ENCODE results near the gene MTHFD1L. TPM values are rescaled to one million over a fixed set of nuclear protein-coding genes. Genes with fewer than 3 reads are reported as not detected.

The MTHFD1L gene
- total RNA-seq, 1 donor from 2014 or later, result 3.1 TPM

GRCh38 chr6:151004383-151005024, 139.0 kb downstream of the MTHFD1L start:
- no peak for TF ChIP-seq CTCF (IDR thresholded peaks at IDR 0.05; ENCODE audit: borderline replicate concordance)
- Histone ChIP-seq H3K9me3 (replicated peaks) (no peaks in the 10 kb centered on the region), H3K27ac (replicated peaks) (peak overlapping the region; percentile 82), H3K27me3 (ENCODE audit: low read depth) (no peaks in the 10 kb centered on the region), H3K36me3 (no peaks in the 10 kb centered on the region), H3K4me1 (peaks cover 19% of the 10 kb centered on the region), H3K4me3 (peak overlapping the region; percentile 29)
- intact Hi-C loops (cut with micrococcal nuclease), result no loop called here
- no peak for DNase-seq

DNA sequence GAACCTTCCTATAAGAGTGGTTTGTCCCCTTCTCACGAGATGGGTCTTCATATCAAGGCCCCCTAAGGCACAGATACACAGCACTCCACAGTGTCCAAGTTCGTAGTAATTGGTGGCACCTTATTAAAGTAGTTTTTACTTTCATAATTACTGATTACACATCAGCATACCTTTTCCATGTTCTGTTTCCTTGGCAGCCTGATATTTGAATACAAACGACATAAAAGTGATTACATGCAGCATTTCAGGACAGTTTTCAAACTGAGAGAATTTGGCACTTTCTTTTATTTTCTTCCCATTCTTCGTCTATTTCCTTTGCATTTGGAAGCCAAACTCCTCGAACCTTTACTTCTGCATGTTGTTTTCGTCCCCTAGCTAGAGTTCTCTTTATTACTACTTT, 139.7 kb downstream of the MTHFD1L start:
- Histone ChIP-seq H3K27ac (replicated peaks) (peak overlapping the region; percentile 82), H3K4me1 (peaks cover 19% of the 10 kb centered on the region), H3K36me3 (no peaks in the 10 kb centered on the region), H3K4me3 (peak overlapping the region; percentile 9), H3K27me3 (ENCODE audit: low read depth) (no peaks in the 10 kb centered on the region), H3K9me3 (replicated peaks) (no peaks in the 10 kb centered on the region)
- intact Hi-C loops (cut with micrococcal nuclease), result no loop called here
- no peak for TF ChIP-seq CTCF (IDR thresholded peaks at IDR 0.05; ENCODE audit: borderline replicate concordance)
- DNase-seq, result no peak

GRCh38 chr6:151005896-151006632, 140.6 kb downstream of the MTHFD1L start:
- DNase-seq, result no peak
- Histone ChIP-seq H3K36me3 (no peaks in the 10 kb centered on the region), H3K4me3 (no peak overlapping the region), H3K4me1 (peaks cover 19% of the 10 kb centered on the region), H3K27ac (replicated peaks) (peak overlapping the region; percentile 82), H3K9me3 (replicated peaks) (no peaks in the 10 kb centered on the region), H3K27me3 (ENCODE audit: low read depth) (no peaks in the 10 kb centered on the region)
- intact Hi-C loops (cut with micrococcal nuclease), result no loop called here
- TF ChIP-seq CTCF (IDR thresholded peaks at IDR 0.05; ENCODE audit: borderline replicate concordance), result no peak

- no peaks in the 10 kb centered on the region for H3K27me3 ChIP-seq (ENCODE audit: low read depth)
- no peak for DNase-seq
- no peak overlapping the region for H3K4me3 ChIP-seq
- H3K36me3 ChIP-seq, result no peaks in the 10 kb centered on the region
- H3K9me3 ChIP-seq (replicated peaks), result no peaks in the 10 kb centered on the region
- intact Hi-C loops (cut with micrococcal nuclease), result no loop called here
- peaks cover 19% of the 10 kb centered on the region for H3K4me1 ChIP-seq
- no peak overlapping the region for H3K27ac ChIP-seq (replicated peaks)
- TF ChIP-seq CTCF (IDR thresholded peaks at IDR 0.05; ENCODE audit: borderline replicate concordance), result no peak
Observed at GRCh38 chr6:151007076-151007475, 141.6 kb downstream of the MTHFD1L start.

DNA sequence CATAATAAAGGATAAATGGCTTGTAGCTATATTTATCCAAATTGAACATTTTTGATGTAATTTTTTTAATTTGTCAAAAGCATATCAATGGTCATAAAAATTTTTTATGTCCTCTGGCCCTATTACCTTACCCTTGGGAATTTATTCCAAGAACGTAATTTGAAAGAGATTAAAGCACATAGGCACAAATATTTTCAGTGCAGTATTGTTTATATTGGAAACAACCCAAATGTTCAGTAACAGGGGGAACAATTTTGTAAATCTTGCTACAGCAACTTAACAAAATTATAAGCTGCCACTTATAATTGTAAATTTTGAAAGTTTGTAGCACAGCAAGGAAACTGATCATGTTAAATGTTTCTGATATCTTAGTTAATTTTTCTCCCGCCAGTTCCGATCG, 142.4 kb downstream of the MTHFD1L start:
- Histone ChIP-seq H3K4me1 (peaks cover 19% of the 10 kb centered on the region), H3K4me3 (no peak overlapping the region), H3K9me3 (replicated peaks) (no peaks in the 10 kb centered on the region), H3K27ac (replicated peaks) (no peak overlapping the region), H3K27me3 (ENCODE audit: low read depth) (no peaks in the 10 kb centered on the region), H3K36me3 (no peaks in the 10 kb centered on the region)
- TF ChIP-seq CTCF (IDR thresholded peaks at IDR 0.05; ENCODE audit: borderline replicate concordance), result no peak
- intact Hi-C loops (cut with micrococcal nuclease), result no loop called here
- no peak for DNase-seq
